Measurements from ENCODE around the gene S1PR2. TPM values are rescaled to one million over a fixed set of nuclear protein-coding genes. Genes with fewer than 3 reads are reported as not detected.

S1PR2 gene
- total and polyA plus RNA-seq, 9 of the 15 experiments (the other 6 are each of a cell fraction or from before 2014, with no cell fraction given), result 1.5 to 3.9 (median 2.0) TPM

DNA sequence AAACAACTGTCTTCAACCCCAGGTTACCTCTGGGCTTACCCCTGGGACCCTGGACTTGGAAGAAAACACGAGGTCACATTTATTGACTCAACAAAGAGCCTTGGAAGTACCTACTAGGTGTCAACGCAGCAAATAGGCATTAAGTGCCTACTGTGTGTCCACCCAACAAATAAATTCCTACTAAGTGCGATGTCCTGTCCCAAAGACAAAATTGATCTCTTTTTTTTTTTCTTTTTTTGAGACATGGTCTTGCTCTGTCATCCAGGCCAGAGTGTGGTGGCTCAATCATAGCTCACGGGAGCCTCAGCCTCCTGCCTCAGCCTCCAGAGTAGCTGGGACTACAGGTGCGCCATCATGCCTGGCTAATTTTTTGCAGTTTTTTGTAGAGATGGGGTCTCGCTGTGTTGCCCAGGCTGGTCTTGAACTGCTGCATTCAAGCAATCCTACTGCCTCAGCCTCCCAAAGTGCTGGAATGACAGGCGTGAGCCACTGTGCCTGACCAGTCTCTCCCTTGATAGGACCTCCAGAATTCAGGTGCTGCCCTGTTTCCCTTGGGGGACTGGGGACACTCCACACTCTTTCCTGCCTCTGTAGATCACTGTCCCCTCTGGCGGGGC is 589 bp upstream of the S1PR2 start (continued):
- TF ChIP-seq NKRF (IDR thresholded peaks at IDR 0.05; ENCODE audit: borderline replicate concordance) (no peak), ATF1 (CRISPR knock-in tag; IDR thresholded peaks at IDR 0.05) (no peak), ATF1 (tag; IDR thresholded peaks at IDR 0.05) (peak; percentile 95), SAFB2 (IDR thresholded peaks at IDR 0.05; ENCODE audit: borderline replicate concordance, low read depth, low read length, severe bottlenecking) (no peak), GATAD2A (IDR thresholded peaks at IDR 0.05) (no peak), ESRRA (IDR thresholded peaks at IDR 0.05; ENCODE audit: borderline replicate concordance, low read depth) (no peak), TRIM28 (IDR thresholded peaks at IDR 0.05) (no peak), ELF4 (CRISPR knock-in tag; IDR thresholded peaks at IDR 0.05) (no peak), RBM15 (IDR thresholded peaks at IDR 0.05; ENCODE audit: insufficient read depth, low read length) (no peak), ATF2 (CRISPR knock-in tag; IDR thresholded peaks at IDR 0.05) (no peak), NCOA2 (IDR thresholded peaks at IDR 0.05; ENCODE audit: partially characterized antibody in 2 of 2) (no peak), FUS (optimal IDR thresholded peaks at IDR 0.05; ENCODE audit: low read depth, low read length) (no peak), CREB3L1 (IDR thresholded peaks at IDR 0.05; ENCODE audit: borderline replicate concordance, low read depth) (no peak), NONO (IDR thresholded peaks at IDR 0.05; ENCODE audit: low read depth in 2 of 2, low read length in 1 of 2) (no peak), TCF15 (CRISPR knock-in tag; IDR thresholded peaks at IDR 0.05) (no peak), RNF2 (IDR thresholded peaks at IDR 0.05) (no peak), TSHZ1 (CRISPR knock-in tag; IDR thresholded peaks at IDR 0.05) (no peak), SMARCE1 (IDR thresholded peaks at IDR 0.05) (no peak), IRF1 (CRISPR knock-in tag; IDR thresholded peaks at IDR 0.05; ENCODE audit: borderline replicate concordance) (no peak), ZNF696 (CRISPR knock-in tag; conservative IDR thresholded peaks at IDR 0.05) (no peak)

Data from K562 (cell line).